HepG2 (cell line): ENCODE results near the gene SNAPC4. TPM values are rescaled to one million over a fixed set of nuclear protein-coding genes. Genes with fewer than 3 reads are reported as not detected.

Experiments used
- ATAC-seq: fragments of 200-7000 bp; cut with Tn5 transposase; 3 replicates; pipeline ENCODE4 v1.9.1; 2020; ENCODE audit warnings: mild to moderate bottlenecking, moderate library complexity
- BruUV-seq: library from RNA; stranded (reverse); fragments of 400-500 nt; replicated peaks from 2 replicates; lab custom pipeline; 2021; lab: Mats Ljungman, UMichigan
- CTCF ChIA-PET: fragments of 300-600 bp; formaldehyde crosslinking; extraction: SDS; loops from one replicate; lab custom pipeline; 2021; ENCODE audit warnings: low total read pairs, inconsistent platforms, low intra/inter-chr PET ratio; lab: Yijun Ruan, JAX
- POLR2A ChIA-PET: fragments of 350-600 bp; sonication (Branson Sonifier 250); formaldehyde crosslinking; loops from one replicate; lab custom pipeline; 2020; ENCODE audit warnings: antibody characterized with exemption, inconsistent platforms; lab: Yijun Ruan, JAX
- DNase-seq: peaks from one replicate; pipeline ENCODE4 v3.0.0-alpha.2; 2015; ENCODE audit warnings: low spot score
- FAIRE-seq: peaks from 3 replicates; lab custom pipeline; 2011; peaks lifted over from hg19 to GRCh38; lab: Jason Lieb, UNC
- H2AFZ ChIP-seq: one replicate; pipeline ENCODE4 v1.6.1; 2011; ENCODE audit warnings: low read length, inconsistent platforms
- H3K27ac ChIP-seq: fragments of 300-600 bp; 3 replicates; pipeline ENCODE4 v1.8.0; 2011; ENCODE audit warnings: mixed run types, mild to moderate bottlenecking, mixed read lengths, low read length, inconsistent platforms; ENCODE audit not compliant: insufficient read depth; ENCODE audit errors: extremely low read length
- H3K27me3 ChIP-seq, 2 experiments: fragments of 200-600 bp in 1 of 2; 2 replicates in 1 of 2; 3 replicates in 1 of 2; pipeline versions ENCODE4 v1.6.0 to v1.8.0; 2011; ENCODE audit warnings: low read length in 2 of 2, mild to moderate bottlenecking in 2 of 2, moderate library complexity in 2 of 2, inconsistent platforms in 1 of 2; ENCODE audit not compliant: insufficient read depth in 2 of 2, control insufficient read depth in 1 of 2
- H3K36me3 ChIP-seq, 2 experiments: fragments of 200-600 bp in 1 of 2; replicated peaks in 1 of 2; 2 replicates in 1 of 2; 3 replicates in 1 of 2; pipeline versions ENCODE4 v1.5.1 to v1.8.0; 2011; ENCODE audit warnings: low read length in 2 of 2, inconsistent platforms in 1 of 2; ENCODE audit not compliant: insufficient read depth in 2 of 2, control insufficient read depth in 1 of 2
- H3K4me1 ChIP-seq: 2 replicates; pipeline ENCODE4 v1.5.1; 2012; ENCODE audit warnings: low read length, inconsistent platforms; ENCODE audit not compliant: insufficient read depth
- H3K4me2 ChIP-seq: 2 replicates; pipeline ENCODE4 v1.6.0; 2011; ENCODE audit warnings: low read depth, low read length, inconsistent platforms
- H3K4me3 ChIP-seq, 3 experiments: fragments of 200-600 bp in 1 of 3; sonication (generic), shearing (Covaris generic) in 1 of 3; replicated peaks in 1 of 3; 2 replicates each; pipeline ENCODE4 v1.5.1; 2011 to 2016; ENCODE audit warnings: low read length in 3 of 3, inconsistent platforms in 2 of 3, low read depth in 2 of 3, mild to moderate bottlenecking in 2 of 3, control low read depth in 1 of 3, mixed read lengths in 1 of 3; ENCODE audit not compliant: insufficient read depth in 1 of 3
- H3K79me2 ChIP-seq: one replicate; pipeline ENCODE4 v1.6.1; 2011; ENCODE audit warnings: low read length, inconsistent platforms; ENCODE audit not compliant: insufficient read depth
- H3K9ac ChIP-seq: 2 replicates; pipeline ENCODE4 v1.6.0; 2011; ENCODE audit warnings: mild to moderate bottlenecking, low read depth, low read length, inconsistent platforms; ENCODE audit not compliant: insufficient read depth
- H3K9me3 ChIP-seq: 2 replicates; pipeline ENCODE4 v1.5.1; 2012; ENCODE audit warnings: mild to moderate bottlenecking, low read length
- H4K20me1 ChIP-seq: 2 replicates; pipeline ENCODE4 v1.6.0; 2011; ENCODE audit warnings: inconsistent platforms, mild to moderate bottlenecking, low read length, moderate library complexity; ENCODE audit not compliant: insufficient read depth
- AGO2 ChIP-seq: fragments of 200-400 bp; formaldehyde crosslinking; optimal IDR thresholded peaks from 2 replicates; pipeline ENCODE3; 2017; ENCODE audit warnings: mild to moderate bottlenecking, low read depth, low read length, moderate library complexity
- POLR2AphosphoS5 ChIP-seq: IDR thresholded peaks from 2 replicates; pipeline ENCODE4 v1.6.1; 2012; ENCODE audit warnings: low read depth, low read length
- RBFOX2 ChIP-seq: fragments of 200-400 bp; formaldehyde crosslinking; IDR thresholded peaks from 2 replicates; pipeline ENCODE4 v1.6.1; 2017; ENCODE audit warnings: low read depth, mild to moderate bottlenecking, low read length
- ZNF121 ChIP-seq: sonication (generic); formaldehyde crosslinking; IDR thresholded peaks from 2 replicates; pipeline ENCODE4 v1.5.0; 2020; ENCODE audit warnings: mild to moderate bottlenecking, missing genetic modification reagents
- WGBS: methylation state at CpG from one replicate; pipeline ENCODE4 v1.1.6; 2017; ENCODE audit warnings: low lambda C conversion rate; 5-methylcytosine and 5-hydroxymethylcytosine counted together
- in situ Hi-C: cut with HindIII; loops from 2 replicates; pipeline ENCODE4 v1.10.0; 2017; ENCODE audit warnings: low pct_unique_long_range_greater_than_20kb; ENCODE audit not compliant: extremely low pct_ligation_motif_present
- intact Hi-C: fragments of 100-400 bp; cut with micrococcal nuclease; formaldehyde crosslinking; loops from one replicate; pipeline ENCODE4 v1.10.0; 2022; ENCODE audit not compliant: unreplicated experiment
- polyA plus RNA-seq, 8 experiments: library from polyadenylated mRNA; depleted of rRNA in 3 of 8; stranded (reverse) in 7 of 8; unstranded in 1 of 8; fragments of >200 nt; fragmentation: Illumina TruSeq in 4 of 8; extraction: Trizol in 4 of 8; gene quantifications; 2 replicates each; pipeline versions ENCODE4 v1.2.1 to v1.2.3, GENCODE V29; 2011 to 2016; ENCODE audit warnings: low read depth in 4 of 8, missing spikeins in 1 of 8, mixed read lengths in 1 of 8; ENCODE audit not compliant: insufficient read depth in 1 of 8
- total RNA-seq, 5 experiments: library from RNA; depleted of rRNA; stranded (reverse); fragments of >200 nt; fragmentation: Illumina TruSeq; extraction: Trizol; gene quantifications; 2 replicates each; pipeline ENCODE4 v1.2.3, GENCODE V29; 2016; ENCODE audit warnings: low read depth in 1 of 5
- TF ChIP-seq, protein P1 (sequence below): sonication (generic); formaldehyde crosslinking; IDR thresholded peaks from 2 replicates; pipeline ENCODE4 v1.4.0; 2020; ENCODE audit warnings: missing genetic modification reagents

Gene SNAPC4
- total and polyA plus RNA-seq, 2 of the 13 experiments (the other 11 are each of a cell fraction or from before 2014, with no cell fraction given): 2.0 to 6.0 TPM

GRCh38 chr9:136364942-136365774, 34.8 kb downstream of the SNAPC4 start:
- BruUV-seq: no TSS peak
- ChIA-PET CTCF (interaction anchor here (2.0 kb wide), 1 partner anchor 25 kb away, joined by 10 read pairs; no protein-coding TSS in a partner anchor), POLR2A (interaction anchor here (1.7 kb wide), 1 partner anchor 19 kb away, joined by 8 read pairs; no protein-coding TSS in a partner anchor)
- Histone ChIP-seq H3K27ac (no peak overlapping the region), H3K36me3 (peaks cover 0 to 2% of the 10 kb centered on the region in 2 experiments; a peak in 1 of 5 replicates), H3K4me2 (no peak overlapping the region), H4K20me1 (no peaks in the 10 kb centered on the region), H2AFZ (no peak overlapping the region), H3K4me1 (peaks cover 25% of the 10 kb centered on the region), H3K9ac (no peak overlapping the region), H3K4me3 (no peak overlapping the region), H3K9me3 (no peaks in the 10 kb centered on the region), H3K79me2 (no peaks in the 10 kb centered on the region), H3K27me3 (no peaks in the 10 kb centered on the region)
- in situ Hi-C loops: no loop called here
- intact Hi-C loops: no loop called here
- DNase-seq (no peak), FAIRE-seq (no peak), ATAC-seq (no peak)
- WGBS: 97% methylated on average over 10 of the region's 31 CpGs
- TF ChIP-seq RBFOX2 (0 out of 2 replicates have a peak, but pooled peaks have one; percentile 4), POLR2AphosphoS5 (no peak), ZNF121 (no peak), AGO2 (peak; percentile 73)
- TF ChIP-seq, protein P1, sequence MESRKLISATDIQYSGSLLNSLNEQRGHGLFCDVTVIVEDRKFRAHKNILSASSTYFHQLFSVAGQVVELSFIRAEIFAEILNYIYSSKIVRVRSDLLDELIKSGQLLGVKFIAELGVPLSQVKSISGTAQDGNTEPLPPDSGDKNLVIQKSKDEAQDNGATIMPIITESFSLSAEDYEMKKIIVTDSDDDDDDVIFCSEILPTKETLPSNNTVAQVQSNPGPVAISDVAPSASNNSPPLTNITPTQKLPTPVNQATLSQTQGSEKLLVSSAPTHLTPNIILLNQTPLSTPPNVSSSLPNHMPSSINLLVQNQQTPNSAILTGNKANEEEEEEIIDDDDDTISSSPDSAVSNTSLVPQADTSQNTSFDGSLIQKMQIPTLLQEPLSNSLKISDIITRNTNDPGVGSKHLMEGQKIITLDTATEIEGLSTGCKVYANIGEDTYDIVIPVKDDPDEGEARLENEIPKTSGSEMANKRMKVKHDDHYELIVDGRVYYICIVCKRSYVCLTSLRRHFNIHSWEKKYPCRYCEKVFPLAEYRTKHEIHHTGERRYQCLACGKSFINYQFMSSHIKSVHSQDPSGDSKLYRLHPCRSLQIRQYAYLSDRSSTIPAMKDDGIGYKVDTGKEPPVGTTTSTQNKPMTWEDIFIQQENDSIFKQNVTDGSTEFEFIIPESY (CRISPR knock-in tag): peak; percentile 93
